ENCODE results near the gene GAGE12J. TPM values are rescaled to one million over a fixed set of nuclear protein-coding genes. Genes with fewer than 3 reads are reported as not detected.

The GAGE12J gene
- total and polyA plus RNA-seq, 2 donors (not counting 3 experiments of a cell fraction or from before 2014, with no cell fraction given), result not detected

DNA sequence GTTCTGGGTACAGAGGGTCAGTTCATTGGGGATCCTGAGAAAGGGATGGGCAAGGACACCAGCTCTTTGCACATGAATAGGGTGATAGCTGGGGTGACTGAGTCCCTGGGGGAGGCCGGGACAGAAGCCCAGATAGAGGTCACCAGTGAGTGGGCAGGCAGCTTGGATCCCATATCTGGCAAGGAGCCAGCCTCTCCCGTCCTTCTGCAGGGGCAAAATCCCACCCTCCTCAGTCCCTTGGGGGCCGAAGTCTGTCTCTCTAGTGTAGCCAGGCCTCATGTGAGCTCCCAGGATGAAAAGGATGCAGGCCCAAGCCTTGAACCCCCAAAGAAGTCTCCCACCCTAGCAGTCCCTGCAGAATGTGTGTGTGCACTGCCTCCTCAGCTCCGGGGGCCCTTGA is 35.3 kb upstream of the GAGE12J start:
- BruUV-seq (replicated peaks), result no TSS peak
- DNase-seq (ENCODE audit: low read depth, low spot score), result no peak
- no peak overlapping the region for H2AFZ ChIP-seq (ENCODE audit: low read depth, low read length)
- no peak overlapping the region for H3K27ac ChIP-seq (ENCODE audit: insufficient read depth, low read depth, low read length)
- no peaks in the 10 kb centered on the region for H4K20me1 ChIP-seq (replicated peaks; ENCODE audit: control insufficient read depth, extremely low read depth, insufficient read depth, low read length)
- H3K9ac ChIP-seq (replicated peaks; ENCODE audit: extremely low read depth, insufficient read depth, low read length), result no peak overlapping the region
- H3K36me3 ChIP-seq (ENCODE audit: control insufficient read depth in 2 of 2, extremely low read depth in 1 of 2, insufficient read depth in 2 of 2, low read length in 2 of 2), result no peaks in the 10 kb centered on the region
- TF ChIP-seq POLR2A (IDR thresholded peaks at IDR 0.05; ENCODE audit: low read depth, low read length), result no peak
- TF ChIP-seq CTCF (IDR thresholded peaks at IDR 0.05; ENCODE audit: extremely low read depth in 1 of 2, insufficient read depth in 1 of 2, low read depth in 1 of 2, low read length in 2 of 2), result no peak
- TF ChIP-seq FOS (IDR thresholded peaks at IDR 0.05; ENCODE audit: borderline replicate concordance, insufficient read depth, low read length), result no peak
- no peak for TF ChIP-seq POLR2AphosphoS5 (IDR thresholded peaks at IDR 0.05; ENCODE audit: insufficient read depth, low read depth, low read length)
- no peaks in the 10 kb centered on the region for H3K9me3 ChIP-seq (replicated peaks; ENCODE audit: control insufficient read depth, insufficient read depth, low read length)
- H3K4me1 ChIP-seq (ENCODE audit: control insufficient read depth, extremely low read depth, insufficient read depth, low read length), result no peaks in the 10 kb centered on the region
- dilution Hi-C loops (cut with MboI; ENCODE audit: extremely low pct_ligation_motif_present, low sequenced_read_pairs), result no loop called here
- POLR2A ChIA-PET, result no interaction called here
- H3K79me2 ChIP-seq (ENCODE audit: control insufficient read depth, insufficient read depth, low read length), result no peaks in the 10 kb centered on the region
- intact Hi-C loops (cut with micrococcal nuclease), result no loop called here
- H3K4me2 ChIP-seq (ENCODE audit: insufficient read depth, low read length), result no peak overlapping the region
- H3K4me3 ChIP-seq (replicated peaks in 1 of 3; ENCODE audit: insufficient read depth in 1 of 3, low read depth in 1 of 3, low read length in 3 of 3), result no peak overlapping the region
- no peaks in the 10 kb centered on the region for H3K9me1 ChIP-seq (replicated peaks; ENCODE audit: control insufficient read depth, extremely low read depth, insufficient read depth, low read length)
- no peak for FAIRE-seq
- CTCF ChIA-PET, result no interaction called here
- H3K27me3 ChIP-seq (ENCODE audit: control insufficient read depth in 2 of 2, insufficient read depth in 2 of 2, low read length in 2 of 2), result no peaks in the 10 kb centered on the region

DNA sequence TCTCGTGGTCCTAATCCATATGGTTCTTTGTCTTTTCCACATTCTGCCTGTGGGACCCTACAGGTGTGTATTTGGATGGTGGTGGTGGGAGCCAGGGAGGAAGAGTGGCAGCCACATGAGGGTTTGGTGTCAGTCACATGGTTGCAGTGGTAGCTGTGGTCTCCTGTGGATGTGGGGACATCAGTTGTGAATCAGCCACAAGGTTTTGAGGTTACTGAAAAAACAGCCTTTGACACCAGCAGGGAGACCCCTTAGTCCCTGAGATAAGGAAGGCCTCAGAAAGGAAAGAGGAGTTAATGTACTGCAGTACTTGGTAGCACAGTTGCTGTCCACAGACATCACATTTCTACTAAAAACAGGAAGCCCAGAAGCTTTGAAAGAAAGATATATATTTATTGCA is 34.2 kb upstream of the GAGE12J start:
- intact Hi-C loops (cut with micrococcal nuclease), result no loop called here
- no peak overlapping the region for H3K9ac ChIP-seq (replicated peaks; ENCODE audit: extremely low read depth, insufficient read depth, low read length)
- BruUV-seq (replicated peaks), result no TSS peak
- no peaks in the 10 kb centered on the region for H3K4me1 ChIP-seq (ENCODE audit: control insufficient read depth, extremely low read depth, insufficient read depth, low read length)
- H3K79me2 ChIP-seq (ENCODE audit: control insufficient read depth, insufficient read depth, low read length), result no peaks in the 10 kb centered on the region
- no peak overlapping the region for H3K4me3 ChIP-seq (replicated peaks in 1 of 3; ENCODE audit: insufficient read depth in 1 of 3, low read depth in 1 of 3, low read length in 3 of 3)
- no peaks in the 10 kb centered on the region for H4K20me1 ChIP-seq (replicated peaks; ENCODE audit: control insufficient read depth, extremely low read depth, insufficient read depth, low read length)
- no peaks in the 10 kb centered on the region for H3K9me3 ChIP-seq (replicated peaks; ENCODE audit: control insufficient read depth, insufficient read depth, low read length)
- ChIA-PET CTCF (no interaction called here), POLR2A (no interaction called here)
- H3K27ac ChIP-seq (ENCODE audit: insufficient read depth, low read depth, low read length), result no peak overlapping the region
- DNase-seq (ENCODE audit: low read depth, low spot score), result no peak
- TF ChIP-seq MYC (IDR thresholded peaks at IDR 0.05; ENCODE audit: low read depth, low read length), result no peak
- no peak for TF ChIP-seq JUN (IDR thresholded peaks at IDR 0.05; ENCODE audit: borderline replicate concordance, insufficient read depth, insufficient read length, low read depth)
- TF ChIP-seq FOS (IDR thresholded peaks at IDR 0.05; ENCODE audit: borderline replicate concordance, insufficient read depth, low read length), result no peak
- FAIRE-seq, result no peak
- H3K27me3 ChIP-seq (ENCODE audit: control insufficient read depth in 2 of 2, insufficient read depth in 2 of 2, low read length in 2 of 2), result no peaks in the 10 kb centered on the region
- no peak overlapping the region for H3K4me2 ChIP-seq (ENCODE audit: insufficient read depth, low read length)
- H2AFZ ChIP-seq (ENCODE audit: low read depth, low read length), result no peak overlapping the region
- no peaks in the 10 kb centered on the region for H3K9me1 ChIP-seq (replicated peaks; ENCODE audit: control insufficient read depth, extremely low read depth, insufficient read depth, low read length)
- H3K36me3 ChIP-seq (ENCODE audit: control insufficient read depth in 2 of 2, extremely low read depth in 1 of 2, insufficient read depth in 2 of 2, low read length in 2 of 2), result no peaks in the 10 kb centered on the region
- dilution Hi-C loops (cut with MboI; ENCODE audit: extremely low pct_ligation_motif_present, low sequenced_read_pairs), result no loop called here

All from endothelial cell of umbilical vein (primary cell).